Testis (tissue), 3 donors: Measurements from ENCODE around the gene CKM. TPM values are rescaled to one million over a fixed set of nuclear protein-coding genes. Genes with fewer than 3 reads are reported as not detected.

Source experiments
- DNase-seq: peaks from one replicate; pipeline ENCODE4 v3.0.0-alpha.2; 2019
- H3K27ac ChIP-seq, 2 donors: fragments of 200-600 bp; sonication (generic); one replicate each; pipeline ENCODE4 v1.5.1; 2019
- H3K27me3 ChIP-seq: fragments of 200-600 bp; sonication (generic); one replicate; pipeline ENCODE4 v1.5.1; 2019
- H3K36me3 ChIP-seq: fragments of 200-600 bp; sonication (generic); one replicate; pipeline ENCODE4 v1.5.1; 2017; ENCODE audit warnings: low read depth; ENCODE audit errors: missing control alignments
- H3K4me1 ChIP-seq: fragments of 200-600 bp; sonication (generic); one replicate; pipeline ENCODE4 v1.5.1; 2019
- H3K4me3 ChIP-seq, 2 donors: fragments of 200-600 bp; sonication (generic); one replicate each; pipeline ENCODE4 v1.5.1; 2017 to 2019
- H3K9me3 ChIP-seq: fragments of 200-600 bp; sonication (generic); one replicate; pipeline ENCODE4 v1.5.1; 2017
- CTCF ChIP-seq, 3 experiments: fragments of 450-650 bp in 2 of 3; fragments of 200-600 bp in 1 of 3; sonication (generic) in 1 of 3; IDR thresholded peaks; one replicate each; pipeline ENCODE4 v1.5.1; 2016 to 2019; ENCODE audit warnings: antibody characterized with exemption in 3 of 3, mild to moderate bottlenecking in 2 of 3, moderate library complexity in 1 of 3
- POLR2A ChIP-seq: fragments of 450-650 bp; IDR thresholded peaks from one replicate; pipeline ENCODE4 v1.6.1; 2017; ENCODE audit warnings: antibody characterized with exemption, mild to moderate bottlenecking, moderate library complexity
- WGBS, 2 donors: methylation state at CpG; one replicate each; pipeline ENCODE4 v1.1.5; 2018; 5-methylcytosine and 5-hydroxymethylcytosine counted together
- intact Hi-C: fragments of 100-400 bp; cut with DNase I; formaldehyde crosslinking; loops from one replicate; pipeline ENCODE4 v1.15.1; 2023; ENCODE audit warnings: low total_unique reads
- polyA plus RNA-seq: library from polyadenylated mRNA; stranded (reverse); fragments of 350-450 nt; fragmentation: Illumina TruSeq; extraction: RNeasy Lipid Tissue Mini Kit (QIAGEN cat#74804); gene quantifications from one replicate; pipeline ENCODE4 v1.2.3, GENCODE V29; 2014; ENCODE audit warnings: low read depth, low replicate concordance; ENCODE audit not compliant: insufficient read depth
- total RNA-seq, 2 donors: library from RNA; depleted of rRNA; stranded (reverse); fragments of >200 nt; gene quantifications; one replicate each; pipeline ENCODE4 v1.2.3, GENCODE V29; 2016

The CKM gene
- total and polyA plus RNA-seq, 3 donors from 2014 or later: 16.5 to 61.1 (median 22.4) TPM

DNA sequence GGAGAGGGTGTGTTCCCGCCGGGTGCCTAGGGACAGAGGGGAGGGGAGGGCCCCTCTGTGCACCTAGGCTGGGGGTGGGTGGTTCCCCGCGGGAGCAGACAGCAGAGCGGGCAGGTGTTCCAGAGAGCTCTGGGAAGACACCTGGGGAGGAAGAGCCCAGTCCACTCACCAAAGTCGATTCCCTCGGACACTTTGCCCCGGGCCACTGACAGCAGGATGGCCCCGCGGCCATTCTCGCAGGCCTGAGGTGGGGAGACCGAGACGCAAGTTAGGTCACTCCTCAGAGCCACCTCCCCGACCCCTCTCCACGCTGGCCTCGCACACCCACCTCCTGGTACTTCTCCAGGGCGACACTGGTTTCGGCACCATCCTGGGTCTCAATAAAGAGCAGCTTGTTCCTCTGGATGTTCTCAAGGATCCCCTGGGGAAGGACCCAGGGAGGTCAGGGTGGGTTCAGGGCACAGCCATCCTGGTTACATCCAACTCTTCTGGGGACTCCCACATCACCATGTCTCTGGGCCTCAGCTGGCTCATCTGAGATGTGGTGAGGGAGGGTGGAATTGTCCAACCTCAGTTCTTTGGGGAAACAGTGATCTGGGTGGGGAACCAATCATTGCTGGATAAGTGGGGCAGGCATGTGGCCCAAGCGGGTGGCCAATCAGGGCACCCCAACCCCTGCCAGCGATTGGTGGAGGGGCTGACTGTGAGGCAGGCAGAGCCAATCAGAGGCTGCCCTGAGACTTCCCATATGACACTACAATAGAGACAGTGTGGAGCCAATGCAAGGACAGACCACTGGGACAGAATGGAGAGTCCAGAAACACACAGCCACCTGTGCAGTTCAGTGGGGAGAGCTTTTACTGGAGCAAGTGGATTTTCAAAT is 30.5 kb upstream of the CKM start:
- H3K27ac ChIP-seq: no peak overlapping the region
- H3K4me3 ChIP-seq: no peak overlapping the region
- H3K4me1 ChIP-seq: no peaks in the 10 kb centered on the region
- no peaks in the 10 kb centered on the region for H3K27me3 ChIP-seq
- H3K36me3 ChIP-seq: no peaks in the 10 kb centered on the region
- TF ChIP-seq POLR2A (no peak), CTCF (IDR thresholded peaks at IDR 0.05) (no peak)
- no peaks in the 10 kb centered on the region for H3K9me3 ChIP-seq
- WGBS, 2 donors: 88 to 90% methylated on average over 8 to 12 of the region's 20 CpGs
- no peak for DNase-seq
- intact Hi-C loops: no loop called here

DNA sequence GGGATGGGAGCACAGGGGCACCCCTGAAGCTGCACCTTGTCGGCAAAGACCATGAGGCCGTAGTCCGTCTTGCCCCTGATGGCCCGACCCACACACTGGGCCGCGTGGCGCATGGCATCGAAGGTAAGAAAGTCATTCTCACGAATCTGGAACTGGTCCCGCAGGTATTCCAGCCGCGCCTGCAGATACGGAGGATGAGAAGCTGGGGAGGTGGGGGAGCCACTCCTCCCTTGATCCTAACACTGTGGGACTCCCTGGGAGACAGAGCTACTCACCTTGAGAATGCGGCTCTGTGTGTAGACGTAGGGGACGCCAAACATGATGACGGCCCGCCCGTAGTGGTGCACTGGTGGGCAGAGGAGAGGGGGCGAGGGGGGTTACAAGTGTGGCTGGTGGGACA is 29.8 kb upstream of the CKM start:
- TF ChIP-seq CTCF (IDR thresholded peaks at IDR 0.05) (no peak), POLR2A (no peak)
- WGBS, 2 donors: 88 to 95% methylated on average over 20 of the region's 20 CpGs
- intact Hi-C loops: no loop called here
- Histone ChIP-seq H3K27me3 (no peaks in the 10 kb centered on the region), H3K27ac (no peak overlapping the region), H3K4me1 (no peaks in the 10 kb centered on the region), H3K4me3 (no peak overlapping the region), H3K9me3 (no peaks in the 10 kb centered on the region), H3K36me3 (no peaks in the 10 kb centered on the region)
- DNase-seq: no peak

DNA sequence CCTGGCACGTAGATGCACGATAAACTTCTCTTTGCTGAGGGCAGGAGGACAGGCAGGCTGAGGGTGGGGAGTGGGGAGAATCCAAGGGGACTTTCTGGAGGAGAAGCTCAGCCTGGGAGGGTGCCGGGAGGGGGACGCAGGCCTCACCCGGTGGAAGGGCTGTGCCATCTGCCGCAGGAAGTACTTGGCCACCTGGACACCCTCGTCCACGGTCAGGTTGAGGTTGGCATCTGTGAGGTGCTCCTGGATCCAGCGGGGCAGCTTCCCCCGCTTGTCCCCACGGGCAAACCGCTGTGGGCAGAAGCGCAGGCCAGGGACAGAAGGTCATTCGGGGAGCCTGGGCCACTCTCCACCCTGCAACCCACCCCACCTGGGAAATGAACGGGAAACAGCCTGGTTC is 29.4 kb upstream of the CKM start:
- WGBS, 2 donors: 91 to 93% methylated on average over 4 to 15 of the region's 15 CpGs
- Histone ChIP-seq H3K9me3 (no peaks in the 10 kb centered on the region), H3K4me1 (no peaks in the 10 kb centered on the region), H3K27ac (no peak overlapping the region), H3K36me3 (no peaks in the 10 kb centered on the region), H3K27me3 (no peaks in the 10 kb centered on the region), H3K4me3 (no peak overlapping the region)
- DNase-seq: no peak
- intact Hi-C loops: no loop called here
- TF ChIP-seq POLR2A: no peak
- no peak for TF ChIP-seq CTCF (IDR thresholded peaks at IDR 0.05)

- no peaks in the 10 kb centered on the region for H3K4me1 ChIP-seq
- no peak overlapping the region for H3K4me3 ChIP-seq
- 75 to 79% methylated on average over 11 to 13 of the region's 13 CpGs for WGBS, 2 donors
- no peak for DNase-seq
- TF ChIP-seq POLR2A (no peak), CTCF (IDR thresholded peaks at IDR 0.05) (no peak)
- intact Hi-C loops: no loop called here
- no peak overlapping the region for H3K27ac ChIP-seq
- no peaks in the 10 kb centered on the region for H3K36me3 ChIP-seq
- H3K9me3 ChIP-seq: no peaks in the 10 kb centered on the region
- H3K27me3 ChIP-seq: no peaks in the 10 kb centered on the region
Observed at GRCh38 chr19:45351401-45351952, 28.8 kb upstream of the CKM start.
